Effector memory CD8-positive, alpha-beta T cell (primary cell): ENCODE results near the gene CD48.

ENCODE experiments used
- ATAC-seq: fragments of 150-1000 bp; cut with Tn5 transposase; replicated peaks from 2 replicates; pipeline ENCODE4 v1.10.0; 2021; ENCODE audit warnings: mild to moderate bottlenecking, moderate library complexity
- DNase-seq, 3 experiments: peaks; one replicate each; pipeline ENCODE4 v3.0.0; 2021
- H3K27ac Mint-ChIP-seq, 2 donors: one replicate each; pipeline ENCODE4 v1.8.0; 2022; ENCODE audit warnings: mild to moderate bottlenecking in 2 of 2, mixed read lengths in 2 of 2, moderate library complexity in 2 of 2
- H3K27me3 Mint-ChIP-seq, 2 donors: one replicate each; pipeline ENCODE4 v1.8.0; 2022; ENCODE audit warnings: mixed read lengths in 2 of 2
- H3K36me3 Mint-ChIP-seq: one replicate; pipeline ENCODE4 v1.8.0; 2022; ENCODE audit warnings: mild to moderate bottlenecking, moderate library complexity, mixed read lengths; ENCODE audit not compliant: insufficient read depth
- H3K4me1 Mint-ChIP-seq, 2 donors: one replicate each; pipeline ENCODE4 v1.8.0; 2022; ENCODE audit warnings: low read depth in 2 of 2, mixed read lengths in 2 of 2
- H3K4me3 Mint-ChIP-seq, 2 donors: one replicate each; pipeline ENCODE4 v1.8.0; 2022; ENCODE audit warnings: mild to moderate bottlenecking in 2 of 2, mixed read lengths in 2 of 2, moderate library complexity in 2 of 2
- H3K9me3 Mint-ChIP-seq, 2 donors: one replicate each; pipeline ENCODE4 v1.8.0; 2022; ENCODE audit warnings: mixed read lengths in 2 of 2

The CD48 gene

GRCh38 chr1:160747717-160748116 lies 36.1 kb upstream of the CD48 start:
- H3K27ac Mint-ChIP-seq: peak overlapping the region; percentile 79 to 98
- H3K27me3 Mint-ChIP-seq: no peaks in the 10 kb centered on the region

GRCh38 chr1:160746836-160747500 lies 35.3 kb upstream of the CD48 start:
- no peaks in the 10 kb centered on the region for H3K27me3 Mint-ChIP-seq
- H3K4me1 Mint-ChIP-seq: peaks cover 75 to 90% of the 10 kb centered on the region in 2 donors
- ATAC-seq (no peak), DNase-seq (no peak)
- peaks cover 55% of the 10 kb centered on the region for H3K36me3 Mint-ChIP-seq
- no peaks in the 10 kb centered on the region for H3K9me3 Mint-ChIP-seq
- peak overlapping the region; percentile 49 to 98 for H3K27ac Mint-ChIP-seq
- peak overlapping the region; percentile 25 to 88 for H3K4me3 Mint-ChIP-seq

More at GRCh38 chr1:160747717-160748116, 36.1 kb upstream of the CD48 start:
- H3K4me1 Mint-ChIP-seq: peaks cover 74 to 90% of the 10 kb centered on the region in 2 donors
- no peak for DNase-seq
- no peak for ATAC-seq
- H3K36me3 Mint-ChIP-seq: peaks cover 55% of the 10 kb centered on the region
- no peaks in the 10 kb centered on the region for H3K9me3 Mint-ChIP-seq
- peak overlapping the region; percentile 38 to 88 for H3K4me3 Mint-ChIP-seq

- ATAC-seq (no peak), DNase-seq (no peak)
- Mint-ChIP-seq H3K27ac (peak overlapping the region in 1 of 2 donors; percentile 98), H3K4me1 (peaks cover 74 to 89% of the 10 kb centered on the region in 2 donors), H3K27me3 (no peaks in the 10 kb centered on the region), H3K4me3 (peak overlapping the region; percentile 76 to 88), H3K36me3 (peaks cover 47% of the 10 kb centered on the region), H3K9me3 (no peaks in the 10 kb centered on the region)
Measured at GRCh38 chr1:160745551-160745950, 33.9 kb upstream of the CD48 start.

- Mint-ChIP-seq H3K4me3 (peak overlapping the region; percentile 76 to 88), H3K27me3 (no peaks in the 10 kb centered on the region), H3K4me1 (peaks cover 70 to 88% of the 10 kb centered on the region in 2 donors), H3K9me3 (no peaks in the 10 kb centered on the region), H3K36me3 (peaks cover 47% of the 10 kb centered on the region), H3K27ac (peak overlapping the region; percentile 82 to 98)
- DNase-seq: no peak
- no peak for ATAC-seq
Measured at GRCh38 chr1:160744852-160745520, 33.4 kb upstream of the CD48 start.

GRCh38 chr1:160744199-160744851 lies 32.7 kb upstream of the CD48 start:
- H3K36me3 Mint-ChIP-seq: peaks cover 43% of the 10 kb centered on the region
- H3K27me3 Mint-ChIP-seq: no peaks in the 10 kb centered on the region
- peaks cover 68 to 89% of the 10 kb centered on the region in 2 donors for H3K4me1 Mint-ChIP-seq
- peak; percentile 72 for ATAC-seq
- peak overlapping the region; percentile 82 to 98 for H3K27ac Mint-ChIP-seq
- H3K9me3 Mint-ChIP-seq: no peaks in the 10 kb centered on the region
- peak overlapping the region; percentile 76 to 88 for H3K4me3 Mint-ChIP-seq
- DNase-seq: peak in 1 of 3 experiments; percentile 38

GRCh38 chr1:160743266-160743665 lies 31.6 kb upstream of the CD48 start:
- H3K27me3 Mint-ChIP-seq: no peaks in the 10 kb centered on the region
- H3K36me3 Mint-ChIP-seq: peaks cover 37% of the 10 kb centered on the region
- H3K4me3 Mint-ChIP-seq: peak overlapping the region; percentile 76 to 88
- no peaks in the 10 kb centered on the region for H3K9me3 Mint-ChIP-seq
- DNase-seq: no peak
- peak overlapping the region; percentile 82 to 98 for H3K27ac Mint-ChIP-seq
- ATAC-seq: no peak
- H3K4me1 Mint-ChIP-seq: peaks cover 62 to 84% of the 10 kb centered on the region in 2 donors

GRCh38 chr1:160742428-160743127 lies 31.0 kb upstream of the CD48 start:
- Mint-ChIP-seq H3K4me1 (peaks cover 58 to 83% of the 10 kb centered on the region in 2 donors), H3K9me3 (no peaks in the 10 kb centered on the region), H3K36me3 (peaks cover 36% of the 10 kb centered on the region), H3K4me3 (peak overlapping the region; percentile 76 to 88), H3K27me3 (no peaks in the 10 kb centered on the region), H3K27ac (peak overlapping the region; percentile 82 to 98)
- ATAC-seq (no peak), DNase-seq (no peak)

- H3K4me1 Mint-ChIP-seq: peaks cover 58 to 78% of the 10 kb centered on the region in 2 donors
- DNase-seq (no peak), ATAC-seq (no peak)
- peaks cover 28% of the 10 kb centered on the region for H3K36me3 Mint-ChIP-seq
- H3K9me3 Mint-ChIP-seq: peaks cover 0 to 5% of the 10 kb centered on the region in 2 donors
- no peaks in the 10 kb centered on the region for H3K27me3 Mint-ChIP-seq
- H3K4me3 Mint-ChIP-seq: peak overlapping the region; percentile 76 to 88
- H3K27ac Mint-ChIP-seq: peak overlapping the region; percentile 82 to 98
Measured at GRCh38 chr1:160741612-160742348, 30.2 kb upstream of the CD48 start.

- Mint-ChIP-seq H3K36me3 (peaks cover 32% of the 10 kb centered on the region), H3K27me3 (no peaks in the 10 kb centered on the region), H3K9me3 (peaks cover 0 to 11% of the 10 kb centered on the region in 2 donors), H3K27ac (peak overlapping the region; percentile 82 to 98), H3K4me1 (peaks cover 53 to 71% of the 10 kb centered on the region in 2 donors), H3K4me3 (peak overlapping the region; percentile 76 to 88)
- DNase-seq (no peak), ATAC-seq (peak; percentile 38)
Measured at GRCh38 chr1:160741092-160741501, 29.5 kb upstream of the CD48 start.

- peak overlapping the region; percentile 82 to 98 for H3K27ac Mint-ChIP-seq
- peaks cover 33% of the 10 kb centered on the region for H3K36me3 Mint-ChIP-seq
- ATAC-seq: no peak
- peaks cover 0 to 15% of the 10 kb centered on the region in 2 donors for H3K9me3 Mint-ChIP-seq
- H3K4me3 Mint-ChIP-seq: peak overlapping the region; percentile 76 to 88
- H3K27me3 Mint-ChIP-seq: no peaks in the 10 kb centered on the region
- DNase-seq: no peak
- H3K4me1 Mint-ChIP-seq: peaks cover 52 to 62% of the 10 kb centered on the region in 2 donors
Measured at GRCh38 chr1:160740133-160740688, 28.6 kb upstream of the CD48 start.

GRCh38 chr1:160739098-160739511 lies 27.5 kb upstream of the CD48 start, which contains the start of gene SLAMF7:
Gene SLAMF7 (plus strand): TSS chr1:160739247. CDS start chr1:160739302, 55 bp downstream.
- Mint-ChIP-seq H3K27me3 (no peaks in the 10 kb centered on the region), H3K36me3 (peaks cover 28% of the 10 kb centered on the region), H3K9me3 (peaks cover 0 to 15% of the 10 kb centered on the region in 2 donors), H3K27ac (peak within 1 kb of the TSS; percentile 82 to 98), H3K4me1 (peaks cover 44 to 53% of the 10 kb centered on the region in 2 donors), H3K4me3 (peak within 1 kb of the TSS; percentile 76 to 88)
- ATAC-seq: peak; percentile 83
- peak; percentile 43 to 58 (median 47) for DNase-seq

- peaks cover 0 to 15% of the 10 kb centered on the region in 2 donors for H3K9me3 Mint-ChIP-seq
- peak overlapping the region; percentile 76 to 88 for H3K4me3 Mint-ChIP-seq
- DNase-seq (no peak), ATAC-seq (peak; percentile 9)
- peaks cover 28% of the 10 kb centered on the region for H3K36me3 Mint-ChIP-seq
- no peaks in the 10 kb centered on the region for H3K27me3 Mint-ChIP-seq
- peaks cover 45 to 53% of the 10 kb centered on the region in 2 donors for H3K4me1 Mint-ChIP-seq
- peak overlapping the region; percentile 82 to 87 for H3K27ac Mint-ChIP-seq
Measured at GRCh38 chr1:160738271-160738670, 26.6 kb upstream of the CD48 start.
